Measurements from ENCODE around the gene SCUBE2. TPM values are rescaled to one million over a fixed set of nuclear protein-coding genes. Genes with fewer than 3 reads are reported as not detected.
"Not testable (repeated sequence)": the region's sequence is repeated elsewhere in the genome, so short reads cannot be mapped to it uniquely, and the experiment has no call there.

Gene SCUBE2
- polyA plus RNA-seq, 2 donors = 0.84 to 4.6 TPM

DNA sequence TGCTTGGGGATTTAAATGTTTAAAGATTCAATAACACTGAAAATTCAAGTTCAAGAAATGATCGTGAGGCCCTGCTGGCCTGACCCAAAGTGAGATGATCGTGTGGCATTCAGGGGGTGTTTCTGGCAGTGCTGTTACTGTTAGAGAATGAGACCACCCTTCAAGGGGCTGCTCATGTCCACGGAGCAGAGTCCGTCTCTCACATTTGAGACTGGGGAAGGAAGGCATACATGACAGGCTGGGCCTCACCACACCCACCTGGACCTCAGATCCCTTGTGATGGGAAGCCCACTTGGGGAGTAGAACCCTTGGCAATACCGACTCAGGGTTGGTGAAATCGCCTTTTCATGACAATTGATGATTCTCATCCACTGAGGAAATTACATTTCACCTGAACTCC, 71.5 kb downstream of the SCUBE2 start:
- H3K9me3 ChIP-seq (ENCODE audit: control insufficient read depth in 2 of 2, insufficient read depth in 1 of 2, low read depth in 1 of 2, low read length in 1 of 2) = no peaks in the 10 kb centered on the region
- H3K27ac ChIP-seq (ENCODE audit: low read depth in 2 of 2, low read length in 1 of 2) = no peak overlapping the region
- no peaks in the 10 kb centered on the region for H3K27me3 ChIP-seq (ENCODE audit: control insufficient read depth in 1 of 2, insufficient read depth in 2 of 2, low read length in 2 of 2)
- H3K36me3 ChIP-seq (ENCODE audit: control insufficient read depth in 2 of 2, insufficient read depth in 2 of 2, low read length in 1 of 2) = no peaks in the 10 kb centered on the region
- 91 to 94% methylated on average over 6 of the region's 6 CpGs for WGBS, 2 donors
- H3K4me1 ChIP-seq (ENCODE audit: control insufficient read depth in 2 of 2, insufficient read depth in 2 of 2, low read length in 1 of 2) = no peaks in the 10 kb centered on the region
- no peak overlapping the region for H3K4me3 ChIP-seq (ENCODE audit: low read depth in 1 of 2, low read length in 2 of 2)

DNA sequence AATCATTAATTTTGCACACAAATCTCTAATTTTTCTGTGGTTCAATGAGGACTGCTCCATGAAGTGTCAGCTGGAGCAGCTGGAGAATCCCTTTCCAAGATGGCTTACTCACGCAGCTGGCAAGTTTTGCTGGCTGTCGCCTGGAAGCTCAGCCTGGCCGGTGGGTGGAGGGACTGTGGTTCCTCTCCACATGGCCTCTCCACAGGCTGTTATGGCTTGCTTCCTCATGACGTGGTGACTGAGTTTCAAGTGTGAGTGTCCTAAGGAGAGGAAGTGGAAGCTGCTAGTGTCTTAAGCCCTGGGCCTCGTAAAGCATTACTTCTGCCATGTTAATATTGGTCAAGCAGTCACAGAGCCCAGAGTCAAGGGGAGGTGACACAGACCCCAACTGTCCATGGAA, 73.6 kb downstream of the SCUBE2 start:
- Histone ChIP-seq H3K4me3 (ENCODE audit: low read depth in 1 of 2, low read length in 2 of 2) (no peak overlapping the region), H3K27ac (ENCODE audit: low read depth in 2 of 2, low read length in 1 of 2) (no peak overlapping the region)
- 68 to 70% methylated on average over 5 of the region's 5 CpGs for WGBS, 2 donors

DNA sequence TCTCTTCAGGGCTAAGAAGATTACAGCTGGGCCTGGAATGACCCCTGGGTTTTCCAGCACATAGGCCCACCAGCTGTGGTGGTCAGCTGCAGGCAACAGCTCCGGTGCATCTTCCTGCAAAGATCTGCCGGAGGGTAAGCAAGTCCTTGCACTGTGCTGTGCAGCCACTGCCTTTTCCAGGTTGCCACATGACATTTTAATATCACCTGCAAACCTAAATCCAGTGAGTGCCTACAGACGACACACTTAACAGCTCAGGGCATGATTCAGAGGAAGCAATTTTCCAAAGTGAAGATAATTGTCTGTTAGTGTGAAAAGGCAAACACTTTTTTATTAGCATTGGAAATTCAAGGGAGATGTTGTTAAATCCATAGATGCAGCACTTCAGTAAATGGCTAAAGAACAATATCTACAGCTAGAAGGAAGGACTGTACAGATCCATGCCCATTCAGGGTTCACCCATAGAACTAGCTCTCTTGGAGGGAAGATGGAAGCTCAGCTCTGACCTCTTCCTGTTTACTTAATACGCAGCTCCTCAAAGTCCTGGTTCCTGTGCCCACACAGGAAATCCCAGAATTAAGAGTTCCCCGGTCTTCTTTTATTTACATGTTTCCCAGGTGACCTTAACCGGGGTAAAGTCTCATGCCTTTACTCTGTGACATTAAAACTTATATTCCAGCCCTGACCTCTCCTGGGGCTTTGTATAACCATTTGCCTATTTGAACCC, 74.3 kb downstream of the SCUBE2 start:
- no peaks in the 10 kb centered on the region for H3K27me3 ChIP-seq (ENCODE audit: control insufficient read depth in 1 of 2, insufficient read depth in 2 of 2, low read length in 2 of 2)
- no peak overlapping the region for H3K4me3 ChIP-seq (ENCODE audit: low read depth in 1 of 2, low read length in 2 of 2)
- no peak overlapping the region for H3K27ac ChIP-seq (ENCODE audit: low read depth in 2 of 2, low read length in 1 of 2)
- no peaks in the 10 kb centered on the region for H3K36me3 ChIP-seq (ENCODE audit: control insufficient read depth in 2 of 2, insufficient read depth in 2 of 2, low read length in 1 of 2)
- 73 to 79% methylated on average over 6 of the region's 6 CpGs for WGBS, 2 donors
- H3K9me3 ChIP-seq (ENCODE audit: control insufficient read depth in 2 of 2, insufficient read depth in 1 of 2, low read depth in 1 of 2, low read length in 1 of 2) = no peaks in the 10 kb centered on the region
- H3K4me1 ChIP-seq (ENCODE audit: control insufficient read depth in 2 of 2, insufficient read depth in 2 of 2, low read length in 1 of 2) = no peaks in the 10 kb centered on the region

More for the DNA sequence above, 73.6 kb downstream of the SCUBE2 start:
- Histone ChIP-seq H3K36me3 (ENCODE audit: control insufficient read depth in 2 of 2, insufficient read depth in 2 of 2, low read length in 1 of 2) (no peaks in the 10 kb centered on the region), H3K27me3 (ENCODE audit: control insufficient read depth in 1 of 2, insufficient read depth in 2 of 2, low read length in 2 of 2) (no peaks in the 10 kb centered on the region), H3K9me3 (ENCODE audit: control insufficient read depth in 2 of 2, insufficient read depth in 1 of 2, low read depth in 1 of 2, low read length in 1 of 2) (no peaks in the 10 kb centered on the region), H3K4me1 (ENCODE audit: control insufficient read depth in 2 of 2, insufficient read depth in 2 of 2, low read length in 1 of 2) (no peaks in the 10 kb centered on the region)

DNA sequence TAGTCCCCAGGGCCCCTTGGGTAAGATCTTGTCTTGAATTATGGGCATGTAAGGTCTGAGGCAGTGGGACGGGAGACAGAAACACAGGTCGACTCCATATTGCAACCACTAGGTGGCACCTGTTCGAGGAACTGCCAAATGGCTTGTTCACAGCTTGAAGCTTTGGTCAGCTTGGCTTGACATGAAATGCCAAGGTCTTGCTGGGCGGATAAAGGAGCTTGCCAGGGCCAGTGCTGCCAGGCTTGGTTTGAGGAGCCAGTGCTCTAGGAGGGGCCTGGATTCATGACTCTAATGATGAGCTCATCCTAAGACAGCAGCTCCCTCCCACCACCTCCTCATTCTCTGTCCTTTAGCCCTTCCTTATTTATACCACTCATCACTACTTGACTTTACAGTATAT, 75.7 kb downstream of the SCUBE2 start:
- Histone ChIP-seq H3K36me3 (ENCODE audit: control insufficient read depth in 2 of 2, insufficient read depth in 2 of 2, low read length in 1 of 2) (no peaks in the 10 kb centered on the region), H3K4me1 (ENCODE audit: control insufficient read depth in 2 of 2, insufficient read depth in 2 of 2, low read length in 1 of 2) (no peaks in the 10 kb centered on the region), H3K27ac (ENCODE audit: low read depth in 2 of 2, low read length in 1 of 2) (no peak overlapping the region), H3K9me3 (ENCODE audit: control insufficient read depth in 2 of 2, insufficient read depth in 1 of 2, low read depth in 1 of 2, low read length in 1 of 2) (no peaks in the 10 kb centered on the region), H3K27me3 (ENCODE audit: control insufficient read depth in 1 of 2, insufficient read depth in 2 of 2, low read length in 2 of 2) (no peaks in the 10 kb centered on the region), H3K4me3 (ENCODE audit: low read depth in 1 of 2, low read length in 2 of 2) (no peak overlapping the region)
- WGBS, 2 donors = 9 to 16% methylated on average over 4 of the region's 4 CpGs

DNA sequence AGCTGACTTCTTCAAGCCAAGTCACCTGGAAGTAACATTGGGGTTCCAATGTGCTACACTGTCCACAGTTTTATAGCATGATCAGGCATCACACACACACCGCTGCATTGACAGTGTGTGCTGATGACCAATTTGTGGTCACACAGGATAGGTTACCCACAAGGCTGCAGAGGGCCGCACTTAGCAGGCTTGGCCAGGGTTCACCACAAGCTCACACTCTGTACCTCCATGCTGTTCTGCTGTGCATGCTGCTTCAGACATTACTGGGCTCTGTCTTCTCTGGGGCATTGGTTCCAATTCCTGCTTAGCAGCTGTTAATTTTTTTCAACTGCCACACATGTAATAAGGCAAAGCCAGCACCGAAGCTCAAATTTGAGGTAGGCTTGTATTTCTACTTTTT, 76.6 kb downstream of the SCUBE2 start:
- Histone ChIP-seq H3K4me1 (ENCODE audit: control insufficient read depth in 2 of 2, insufficient read depth in 2 of 2, low read length in 1 of 2) (no peaks in the 10 kb centered on the region), H3K4me3 (ENCODE audit: low read depth in 1 of 2, low read length in 2 of 2) (no peak overlapping the region), H3K27ac (ENCODE audit: low read depth in 2 of 2, low read length in 1 of 2) (no peak overlapping the region), H3K36me3 (ENCODE audit: control insufficient read depth in 2 of 2, insufficient read depth in 2 of 2, low read length in 1 of 2) (no peaks in the 10 kb centered on the region), H3K9me3 (ENCODE audit: control insufficient read depth in 2 of 2, insufficient read depth in 1 of 2, low read depth in 1 of 2, low read length in 1 of 2) (no peaks in the 10 kb centered on the region), H3K27me3 (ENCODE audit: control insufficient read depth in 1 of 2, insufficient read depth in 2 of 2, low read length in 2 of 2) (no peaks in the 10 kb centered on the region)
- 93 to 94% methylated on average over 3 of the region's 3 CpGs for WGBS, 2 donors

GRCh38 chr11:9013373-9013772, 78.0 kb downstream of the SCUBE2 start:
- Histone ChIP-seq H3K36me3 (ENCODE audit: control insufficient read depth in 2 of 2, insufficient read depth in 2 of 2, low read length in 1 of 2) (no peaks in the 10 kb centered on the region), H3K4me3 (ENCODE audit: low read depth in 1 of 2, low read length in 2 of 2) (no peak overlapping the region), H3K4me1 (ENCODE audit: control insufficient read depth in 2 of 2, insufficient read depth in 2 of 2, low read length in 1 of 2) (no peaks in the 10 kb centered on the region), H3K27ac (ENCODE audit: low read depth in 2 of 2, low read length in 1 of 2) (no peak overlapping the region), H3K27me3 (ENCODE audit: control insufficient read depth in 1 of 2, insufficient read depth in 2 of 2, low read length in 2 of 2) (no peaks in the 10 kb centered on the region), H3K9me3 (ENCODE audit: control insufficient read depth in 2 of 2, insufficient read depth in 1 of 2, low read depth in 1 of 2, low read length in 1 of 2) (no peaks in the 10 kb centered on the region)
- WGBS, 2 donors = 88 to 94% methylated on average over 4 of the region's 4 CpGs

DNA sequence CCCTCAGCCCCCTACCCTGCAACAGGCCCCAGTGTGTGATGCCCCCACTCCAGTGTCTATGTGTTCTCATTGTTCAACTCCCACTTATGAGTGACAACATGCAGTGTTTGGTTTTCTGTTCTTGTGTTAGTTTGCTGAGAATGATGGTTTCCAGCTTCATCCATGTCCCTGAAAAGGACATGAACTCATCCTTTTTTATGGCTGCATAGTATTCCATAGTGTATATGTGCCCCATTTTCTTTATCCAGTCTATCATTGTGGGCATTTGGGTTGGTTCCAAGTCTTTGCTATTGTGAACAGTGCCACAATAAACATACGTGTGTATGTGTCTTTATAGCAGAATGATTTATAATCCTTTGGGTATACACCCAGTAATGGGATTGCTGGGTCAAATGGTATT, 81.9 kb downstream of the SCUBE2 start:
- H3K36me3 ChIP-seq (ENCODE audit: control insufficient read depth in 2 of 2, insufficient read depth in 2 of 2, low read length in 1 of 2); H3K4me1 ChIP-seq (ENCODE audit: control insufficient read depth in 2 of 2, insufficient read depth in 2 of 2, low read length in 1 of 2); H3K27ac ChIP-seq (ENCODE audit: low read depth in 2 of 2, low read length in 1 of 2); H3K27me3 ChIP-seq (ENCODE audit: control insufficient read depth in 1 of 2, insufficient read depth in 2 of 2, low read length in 2 of 2); H3K9me3 ChIP-seq (ENCODE audit: control insufficient read depth in 2 of 2, insufficient read depth in 1 of 2, low read depth in 1 of 2, low read length in 1 of 2); H3K4me3 ChIP-seq (ENCODE audit: low read depth in 1 of 2, low read length in 2 of 2): not testable (repeated sequence)
- 48 to 54% methylated on average over 1 of the region's 1 CpG for WGBS, 2 donors

DNA sequence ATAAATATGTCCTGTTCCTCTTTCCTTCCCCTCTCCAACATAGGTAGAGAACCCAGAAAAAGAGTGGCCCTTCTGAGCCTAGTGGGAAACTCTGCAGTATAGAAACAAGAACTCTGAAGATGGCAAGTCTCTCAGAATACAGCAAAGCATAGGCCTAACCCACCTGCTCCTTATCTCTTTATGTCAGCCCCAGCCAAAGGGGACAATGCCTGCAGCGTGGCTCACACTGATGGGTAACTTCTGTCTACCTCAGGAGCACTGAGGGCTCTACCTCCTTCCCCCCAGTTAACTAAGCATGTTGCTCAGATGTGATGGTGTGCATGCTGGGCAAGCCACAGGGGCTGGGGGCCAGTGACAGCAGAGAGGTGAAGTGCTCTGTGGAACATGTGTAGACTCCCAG, 82.7 kb downstream of the SCUBE2 start:
- no peak overlapping the region for H3K27ac ChIP-seq (ENCODE audit: low read depth in 2 of 2, low read length in 1 of 2)
- H3K9me3 ChIP-seq (ENCODE audit: control insufficient read depth in 2 of 2, insufficient read depth in 1 of 2, low read depth in 1 of 2, low read length in 1 of 2) = peaks cover 0 to 3% of the 10 kb centered on the region in 2 donors
- H3K4me1 ChIP-seq (ENCODE audit: control insufficient read depth in 2 of 2, insufficient read depth in 2 of 2, low read length in 1 of 2) = peaks cover 2 to 7% of the 10 kb centered on the region in 2 donors
- no peaks in the 10 kb centered on the region for H3K27me3 ChIP-seq (ENCODE audit: control insufficient read depth in 1 of 2, insufficient read depth in 2 of 2, low read length in 2 of 2)
- no peaks in the 10 kb centered on the region for H3K36me3 ChIP-seq (ENCODE audit: control insufficient read depth in 2 of 2, insufficient read depth in 2 of 2, low read length in 1 of 2)
- no peak overlapping the region for H3K4me3 ChIP-seq (ENCODE audit: low read depth in 1 of 2, low read length in 2 of 2)
- 77 to 90% methylated on average over 1 of the region's 1 CpG for whole genome bisulfite sequencing, 2 donors

DNA sequence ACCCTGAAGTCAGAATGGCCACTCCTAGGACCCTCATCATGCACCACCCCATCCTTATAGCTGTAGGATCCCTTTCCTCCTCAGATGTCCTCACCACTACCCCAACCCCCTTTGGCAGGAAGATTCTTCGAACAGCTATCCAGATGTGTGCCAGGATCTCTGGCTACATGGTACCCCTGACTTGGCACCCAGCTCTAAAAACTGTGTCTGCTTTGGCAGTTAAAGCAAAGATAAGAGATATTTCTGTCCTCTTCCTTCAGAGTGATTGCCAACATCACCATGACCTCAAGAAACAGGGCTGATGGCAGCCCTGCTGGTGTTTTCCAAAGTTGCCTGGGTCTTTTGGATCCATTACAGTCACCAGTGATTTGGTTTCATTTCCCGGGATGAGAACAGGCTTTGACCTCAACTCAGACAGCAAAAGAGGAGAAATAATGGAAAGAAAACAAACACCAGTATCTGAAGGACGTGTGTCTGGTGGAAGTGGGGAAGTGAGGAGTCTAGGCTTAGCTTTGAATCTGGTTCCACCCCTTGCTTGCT, 83.3 kb downstream of the SCUBE2 start:
- H3K36me3 ChIP-seq (ENCODE audit: control insufficient read depth in 2 of 2, insufficient read depth in 2 of 2, low read length in 1 of 2) = no peaks in the 10 kb centered on the region
- H3K27ac ChIP-seq (ENCODE audit: low read depth in 2 of 2, low read length in 1 of 2) = no peak overlapping the region
- no peaks in the 10 kb centered on the region for H3K27me3 ChIP-seq (ENCODE audit: control insufficient read depth in 1 of 2, insufficient read depth in 2 of 2, low read length in 2 of 2)
- H3K4me3 ChIP-seq (ENCODE audit: low read depth in 1 of 2, low read length in 2 of 2) = no peak overlapping the region
- 67 to 72% methylated on average over 3 of the region's 3 CpGs for WGBS, 2 donors
- H3K4me1 ChIP-seq (ENCODE audit: control insufficient read depth in 2 of 2, insufficient read depth in 2 of 2, low read length in 1 of 2) = peaks cover 5 to 11% of the 10 kb centered on the region in 2 donors
- H3K9me3 ChIP-seq (ENCODE audit: control insufficient read depth in 2 of 2, insufficient read depth in 1 of 2, low read depth in 1 of 2, low read length in 1 of 2) = peaks cover 0 to 3% of the 10 kb centered on the region in 2 donors

- Histone ChIP-seq H3K27ac (ENCODE audit: low read depth in 2 of 2, low read length in 1 of 2) (no peak overlapping the region), H3K4me3 (ENCODE audit: low read depth in 1 of 2, low read length in 2 of 2) (no peak overlapping the region), H3K36me3 (ENCODE audit: control insufficient read depth in 2 of 2, insufficient read depth in 2 of 2, low read length in 1 of 2) (no peaks in the 10 kb centered on the region), H3K27me3 (ENCODE audit: control insufficient read depth in 1 of 2, insufficient read depth in 2 of 2, low read length in 2 of 2) (no peaks in the 10 kb centered on the region), H3K4me1 (ENCODE audit: control insufficient read depth in 2 of 2, insufficient read depth in 2 of 2, low read length in 1 of 2) (peaks cover 5 to 11% of the 10 kb centered on the region in 2 donors), H3K9me3 (ENCODE audit: control insufficient read depth in 2 of 2, insufficient read depth in 1 of 2, low read depth in 1 of 2, low read length in 1 of 2) (peaks cover 0 to 3% of the 10 kb centered on the region in 2 donors)
- 77 to 79% methylated on average over 4 of the region's 4 CpGs for WGBS, 2 donors
Observed at GRCh38 chr11:9005087-9005486, 86.3 kb downstream of the SCUBE2 start.
